GM18505 (cell line): Measurements from ENCODE around the gene MYLIP.

Source experiments
- ATAC-seq: cut with Tn5 transposase; IDR thresholded peaks from one replicate; pipeline ENCODE4 v1.9.1; 2021; ENCODE audit not compliant: unreplicated experiment
- POLR2A ChIP-seq: IDR thresholded peaks from 4 replicates; pipeline ENCODE4 v1.6.1; 2011; ENCODE audit warnings: borderline replicate concordance; ENCODE audit not compliant: insufficient read depth, insufficient read length; ENCODE audit errors: extremely low read depth

Gene MYLIP

DNA sequence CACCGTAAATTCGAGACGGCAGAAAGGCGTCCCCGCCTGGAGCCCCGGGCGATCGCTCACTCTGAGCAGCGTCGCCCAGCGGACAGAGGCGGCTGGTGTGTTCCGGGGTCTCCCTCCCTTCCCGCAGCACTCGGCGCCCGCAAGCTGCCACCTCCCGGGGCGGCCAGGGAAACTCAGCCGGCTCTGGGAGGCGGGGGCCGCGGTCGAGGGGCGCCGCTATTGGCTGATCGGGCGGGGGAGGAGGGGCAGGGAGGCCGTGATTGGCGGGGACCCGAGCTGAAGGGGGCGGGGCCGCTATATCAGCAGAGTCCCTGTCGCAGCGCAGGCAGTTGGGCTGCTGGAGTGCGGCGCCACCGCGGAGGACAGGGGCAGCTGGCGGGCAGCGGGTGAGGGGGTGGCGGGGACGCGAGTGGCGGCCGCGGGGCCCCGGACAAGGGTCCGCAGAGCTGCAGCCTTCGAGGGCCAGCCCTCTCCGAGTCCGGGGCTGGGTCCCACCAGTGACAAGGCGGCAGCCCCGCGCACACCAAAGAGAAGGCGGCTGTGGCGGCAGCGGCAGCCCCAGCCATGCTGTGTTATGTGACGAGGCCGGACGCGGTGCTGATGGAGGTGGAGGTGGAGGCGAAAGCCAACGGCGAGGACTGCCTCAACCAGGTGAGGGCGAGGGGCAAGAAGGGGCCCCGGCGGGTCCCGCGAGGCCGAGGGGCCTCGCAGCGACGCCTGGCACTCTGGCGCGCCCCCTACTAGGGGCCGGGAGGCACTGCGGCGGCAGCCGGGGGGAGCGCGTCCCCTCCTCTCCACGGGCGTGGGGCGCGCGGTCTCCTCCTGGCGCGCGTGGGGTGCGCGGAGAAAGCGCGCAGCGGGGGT lies at the start of gene MYLIP:
TSS of gene MYLIP (plus strand) at position 328 of the 864 bp plus-strand sequence. CDS start at position 565, 237 bp downstream.
- peak; percentile 99 for TF ChIP-seq POLR2A
- peak; percentile 74 for ATAC-seq

DNA sequence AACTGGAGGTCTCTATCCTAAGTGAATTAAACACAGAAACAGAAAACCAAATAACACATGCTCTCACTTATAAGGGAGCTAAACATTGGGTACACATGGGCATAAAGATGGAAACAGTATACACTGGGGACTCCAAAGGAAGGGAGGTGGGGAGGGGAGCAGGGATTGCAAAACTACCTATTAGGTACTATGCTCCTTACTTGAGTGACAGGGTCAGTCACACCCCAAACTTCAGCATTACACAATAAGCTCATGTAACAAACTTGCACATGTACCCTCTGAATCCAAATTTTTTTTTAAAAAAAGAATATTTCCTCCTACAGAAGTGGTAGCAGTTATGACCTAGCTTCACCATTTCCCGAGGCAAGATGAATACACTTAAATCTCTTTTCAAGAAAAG lies 49.5 kb upstream of the MYLIP start:
- no peak for TF ChIP-seq POLR2A
- ATAC-seq, result no peak

DNA sequence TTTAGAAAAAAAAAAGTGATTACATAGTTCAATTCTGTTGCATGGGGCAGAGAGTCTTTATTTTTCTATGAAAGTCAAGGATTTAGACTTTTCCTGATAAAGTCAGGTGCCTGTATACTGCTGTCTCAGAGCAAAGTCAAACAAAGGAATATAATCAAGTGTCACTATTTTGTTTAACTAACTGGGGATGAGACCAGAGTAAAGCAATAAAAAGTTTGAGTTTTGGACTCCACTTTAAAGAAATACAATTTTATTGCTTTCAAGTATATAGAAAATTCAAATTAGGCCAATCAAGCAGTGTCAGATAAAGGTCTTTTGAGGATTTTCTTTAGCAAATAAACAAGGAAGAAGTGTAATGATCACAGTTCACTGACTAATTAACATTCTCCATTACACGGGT lies 48.7 kb upstream of the MYLIP start:
- no peak for TF ChIP-seq POLR2A
- ATAC-seq, result no peak

DNA sequence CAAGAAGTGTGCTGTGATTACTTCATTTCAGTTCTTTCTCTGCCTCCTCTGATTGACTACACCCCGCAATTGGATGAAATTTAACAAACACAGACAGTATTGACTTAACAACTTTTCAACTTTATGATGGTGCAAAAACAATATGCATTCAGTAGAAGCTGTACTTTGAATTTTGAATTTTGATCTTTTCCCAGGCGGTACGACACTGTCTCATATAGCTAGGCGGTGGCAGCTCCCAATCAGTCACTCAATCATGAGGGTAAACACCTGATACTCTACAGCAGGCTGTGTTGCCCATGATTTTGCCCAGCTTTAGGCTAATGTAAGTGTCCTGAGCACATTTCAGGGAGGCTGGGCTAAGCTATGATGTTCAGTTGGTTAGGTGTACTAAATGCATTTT lies 47.6 kb upstream of the MYLIP start:
- no peak for ATAC-seq
- no peak for TF ChIP-seq POLR2A

DNA sequence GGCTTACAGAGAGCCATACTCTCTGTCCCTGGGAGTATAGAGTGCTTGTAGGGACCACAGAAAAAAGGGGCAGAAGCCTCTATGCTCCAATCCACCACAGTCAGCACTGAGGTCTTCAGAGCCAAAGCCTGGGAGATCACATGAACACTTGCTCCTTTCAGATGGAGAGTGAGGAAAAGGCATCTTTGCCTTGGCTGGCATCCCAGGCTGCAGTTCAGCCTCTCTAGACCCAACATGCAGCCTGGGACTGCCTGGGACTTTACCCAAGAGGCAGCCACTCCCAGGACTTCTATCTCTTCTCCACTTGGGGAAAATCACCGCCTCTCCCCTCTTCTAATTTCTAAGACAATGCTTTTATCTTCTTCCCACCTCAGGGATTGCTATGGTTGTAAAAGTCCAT lies 46.5 kb upstream of the MYLIP start:
- no peak for TF ChIP-seq POLR2A
- no peak for ATAC-seq

DNA sequence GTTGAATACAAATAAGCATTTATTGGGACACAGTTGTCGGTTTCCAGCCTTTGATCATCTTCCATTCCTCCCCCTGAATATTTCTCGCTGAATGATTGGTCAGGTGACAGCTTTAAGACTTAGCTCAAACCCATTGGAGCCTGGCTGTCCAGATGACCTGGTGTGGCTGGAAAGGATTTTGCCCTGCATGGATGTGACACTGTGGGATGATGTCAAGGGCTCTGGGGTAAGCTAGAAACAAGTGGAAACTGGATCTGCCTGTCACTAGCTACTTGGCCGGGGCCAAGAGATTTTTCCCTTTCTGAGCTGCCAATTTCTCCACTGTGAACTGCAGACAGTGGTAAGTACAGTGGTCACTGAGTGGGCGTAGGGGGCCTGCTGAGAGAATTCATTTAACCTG lies 41.9 kb upstream of the MYLIP start:
- ATAC-seq, result no peak
- TF ChIP-seq POLR2A, result no peak

DNA sequence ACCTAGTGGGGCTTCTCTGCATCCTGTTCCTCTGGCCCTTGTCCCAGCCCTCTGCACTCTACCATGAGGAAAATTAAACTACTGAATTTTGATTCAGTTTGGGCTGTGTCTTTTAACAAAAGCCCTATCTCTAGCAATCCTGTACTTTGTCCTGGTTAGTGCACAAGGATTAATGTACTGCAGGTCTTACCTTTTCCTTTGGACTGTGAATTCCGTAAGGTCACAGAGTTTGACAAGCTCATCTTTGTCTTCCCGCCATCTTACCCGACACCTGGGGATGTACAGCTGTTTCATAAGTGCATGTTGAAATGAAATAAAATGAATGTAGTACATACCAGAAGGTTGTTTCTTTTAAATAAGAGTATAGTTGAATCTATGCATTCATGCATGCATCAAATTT lies 41.5 kb upstream of the MYLIP start:
- ATAC-seq, result no peak
- no peak for TF ChIP-seq POLR2A

DNA sequence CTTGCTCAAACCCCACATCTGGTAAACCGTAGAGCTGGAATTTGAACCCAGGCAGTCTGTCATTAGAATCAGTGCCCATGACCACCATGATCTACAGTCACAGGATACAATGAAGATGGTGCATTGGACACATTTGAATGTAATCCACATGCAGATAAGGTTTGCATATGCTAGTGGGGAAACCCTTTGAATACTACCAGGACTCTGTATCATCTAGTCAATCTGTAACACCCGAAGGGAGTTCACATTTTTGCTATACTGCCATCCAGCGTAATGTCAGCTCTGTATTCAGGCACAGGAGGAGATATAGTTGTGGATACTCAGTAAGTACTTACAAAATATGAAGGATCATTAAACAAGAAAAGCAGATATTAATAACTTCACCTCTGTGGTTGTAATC lies 40.5 kb upstream of the MYLIP start:
- TF ChIP-seq POLR2A, result no peak
- ATAC-seq, result no peak

DNA sequence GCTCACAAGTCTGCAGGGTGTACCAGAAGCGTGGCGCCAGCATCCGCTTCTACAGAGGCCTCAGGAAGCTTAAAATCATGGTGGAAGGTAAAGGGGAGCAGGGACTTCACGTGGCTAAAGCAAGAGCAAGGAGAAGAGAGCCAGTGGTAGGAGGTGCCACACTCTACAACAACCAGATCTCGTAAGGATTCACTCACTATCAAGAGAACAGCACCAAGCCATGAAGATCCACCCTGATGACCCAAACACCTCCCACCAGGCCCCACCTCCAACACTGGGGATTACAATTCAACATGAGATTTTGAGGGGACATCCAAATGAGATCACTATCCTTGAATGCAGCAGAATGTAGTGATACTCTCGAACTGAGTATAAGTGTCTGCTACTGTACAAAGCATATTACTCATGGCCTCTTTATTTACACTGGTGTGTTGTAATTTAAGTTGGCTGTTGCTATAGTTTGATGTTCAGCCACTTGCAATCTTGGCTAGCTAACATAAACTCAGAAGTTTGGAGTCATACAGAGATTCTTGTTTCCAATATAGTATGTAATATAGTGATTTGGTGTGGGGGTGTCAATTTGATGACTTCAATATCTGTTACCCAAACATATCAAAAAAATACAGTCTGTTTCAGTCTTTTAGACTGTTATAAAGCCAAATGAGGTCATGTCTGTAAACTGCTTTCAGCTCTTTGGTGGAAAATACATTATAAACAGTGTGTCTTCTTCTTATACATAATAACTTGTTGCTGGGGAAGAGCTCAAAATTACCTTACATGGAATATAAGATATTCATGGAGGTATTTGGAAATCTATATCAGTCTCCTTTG lies 39.4 kb upstream of the MYLIP start:
- no peak for TF ChIP-seq POLR2A
- no peak for ATAC-seq

DNA sequence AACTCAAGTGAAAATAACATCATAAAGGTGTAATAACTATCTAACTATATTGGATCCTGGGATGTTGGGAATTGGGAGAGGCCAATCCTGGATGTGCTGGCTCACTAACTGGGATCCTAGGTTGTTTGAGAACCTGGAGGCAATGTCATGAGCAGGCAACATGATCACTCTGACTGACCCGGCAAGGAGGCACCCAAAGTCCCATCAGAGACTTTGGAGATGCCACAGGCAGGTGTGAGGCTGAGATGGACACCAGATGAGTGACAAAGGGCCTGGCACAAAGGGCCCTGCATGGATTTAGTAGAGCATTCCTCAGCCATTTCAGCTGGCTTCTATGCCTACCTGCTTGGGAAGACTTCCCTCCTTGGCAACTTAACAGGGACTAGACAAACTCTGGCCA lies 38.4 kb upstream of the MYLIP start:
- TF ChIP-seq POLR2A, result no peak
- no peak for ATAC-seq

DNA sequence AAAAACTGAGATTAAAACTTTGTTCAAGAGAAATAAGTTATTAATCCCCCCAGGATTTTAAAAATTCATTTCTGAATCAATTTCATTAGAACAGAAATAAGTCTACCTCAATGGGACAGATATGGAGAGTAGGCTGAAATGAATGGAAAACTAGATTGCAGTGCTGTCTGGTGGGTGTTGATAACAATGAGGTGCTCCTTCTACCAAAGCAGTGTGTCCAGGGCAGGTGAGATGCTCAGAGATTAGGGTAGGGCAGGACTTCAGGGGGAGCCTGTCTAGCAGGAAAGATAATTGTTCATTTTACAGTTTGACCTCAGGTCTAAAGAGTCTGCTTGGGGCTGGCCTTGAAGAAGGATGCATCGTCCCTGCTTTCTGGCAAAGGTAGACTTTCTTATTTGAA lies 38.0 kb upstream of the MYLIP start:
- no peak for ATAC-seq

DNA sequence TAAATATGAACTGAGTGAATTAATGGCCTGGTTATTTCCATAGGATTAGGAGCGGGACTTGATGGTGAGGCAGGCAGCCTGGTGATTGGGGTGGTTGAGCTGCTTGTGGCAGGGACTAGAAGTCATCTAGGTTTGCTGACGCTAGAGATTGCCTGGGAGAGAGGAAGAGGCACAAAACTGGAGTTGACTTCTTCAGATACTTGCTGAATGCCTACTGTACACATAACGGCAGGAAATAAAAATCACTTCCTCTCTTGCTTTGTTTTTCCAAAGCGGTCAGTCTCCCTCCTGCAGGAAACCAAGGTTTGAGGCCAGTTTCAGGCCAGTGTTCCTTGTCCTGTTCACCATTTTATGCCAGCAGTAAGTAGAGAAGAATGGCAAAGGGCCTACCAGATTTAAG lies 36.7 kb upstream of the MYLIP start:
- no peak for ATAC-seq
- no peak for TF ChIP-seq POLR2A

More for the DNA sequence above, 38.0 kb upstream of the MYLIP start:
- TF ChIP-seq POLR2A, result no peak

DNA sequence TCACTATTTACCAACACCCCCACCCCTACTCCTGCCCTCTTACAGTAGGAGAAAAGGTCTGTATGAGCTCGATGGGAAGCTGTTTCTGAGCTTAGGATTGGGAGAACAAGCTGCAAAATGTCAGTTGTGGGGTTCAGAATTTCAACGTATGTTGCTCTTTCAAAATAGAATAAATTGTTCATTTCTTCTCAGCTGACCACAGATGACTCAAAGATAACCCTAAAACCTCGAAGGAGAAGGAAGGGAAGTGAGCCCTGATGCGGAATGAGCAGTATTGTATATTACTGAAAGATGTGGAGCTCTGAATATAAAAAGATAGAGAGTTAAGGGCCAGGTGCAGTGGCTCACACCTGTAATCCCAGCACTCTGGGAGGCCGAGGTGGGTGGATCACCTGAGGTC lies 35.9 kb upstream of the MYLIP start:
- no peak for TF ChIP-seq POLR2A
- no peak for ATAC-seq

DNA sequence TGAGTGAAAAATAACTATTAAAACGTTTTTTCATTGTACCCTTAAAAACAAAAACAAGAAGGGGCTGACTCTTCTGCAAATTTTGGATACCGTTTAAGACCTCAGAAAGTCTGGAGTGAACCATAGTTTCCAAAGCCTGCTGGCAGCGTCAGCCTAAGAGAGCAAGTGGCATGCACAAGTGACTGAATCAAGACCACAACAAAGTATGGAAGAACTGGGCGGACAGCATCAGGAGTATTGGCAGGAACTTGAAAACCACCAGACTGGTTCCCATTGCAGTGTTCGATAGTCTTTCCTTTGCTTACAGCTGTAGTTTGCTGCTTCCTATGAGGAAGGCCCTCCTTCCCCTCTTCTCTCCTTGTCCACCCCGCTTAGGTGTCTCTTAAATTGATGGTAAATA lies 33.7 kb upstream of the MYLIP start:
- no peak for ATAC-seq

DNA sequence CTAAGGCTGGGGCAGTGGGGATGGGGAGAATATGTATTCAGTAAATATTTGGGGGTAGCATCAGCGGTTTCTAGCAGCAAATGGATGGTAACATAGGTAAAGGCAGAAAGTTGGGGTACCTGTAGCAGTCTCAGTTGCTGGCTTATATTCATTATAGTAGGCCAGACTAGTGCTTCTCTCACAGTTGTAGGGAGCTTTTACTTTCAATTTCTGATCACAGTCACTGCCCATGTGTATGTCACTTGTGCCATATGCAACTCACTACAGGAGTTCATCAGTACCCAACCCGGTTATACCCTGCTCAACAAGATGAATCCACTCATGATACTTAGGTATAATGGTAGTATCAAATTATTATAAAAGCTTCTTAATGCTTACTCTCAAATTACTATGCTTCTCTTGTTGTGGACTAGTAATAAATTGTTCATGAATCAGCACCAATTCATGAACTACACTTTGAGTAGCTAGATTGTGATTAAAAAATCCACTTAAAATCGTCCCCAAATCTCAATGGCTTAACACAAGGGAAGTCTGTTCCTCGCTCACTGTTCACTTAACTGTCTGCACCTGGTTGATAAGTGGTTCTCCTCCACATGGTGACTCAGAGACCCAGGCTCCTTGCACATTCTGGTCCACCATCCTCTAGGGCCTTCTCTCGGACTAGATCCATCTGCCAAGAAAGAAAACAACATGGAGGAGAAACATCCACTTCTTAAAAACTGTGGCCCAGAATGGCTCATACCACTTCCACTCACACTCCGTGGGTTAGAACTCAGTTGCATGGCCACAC lies 31.3 kb upstream of the MYLIP start:
- ATAC-seq, result no peak
- TF ChIP-seq POLR2A, result no peak

More for the DNA sequence above, 33.7 kb upstream of the MYLIP start:
- no peak for TF ChIP-seq POLR2A
